Breast epithelium (tissue), 3 donors: ENCODE results near the gene PFKFB1.

Experiments
- CTCF ChIP-seq, 3 donors: fragments of 450-650 bp; IDR thresholded peaks; one replicate each; pipeline ENCODE4 v1.5.1; 2016 to 2017; ENCODE audit warnings: antibody characterized with exemption in 3 of 3, mild to moderate bottlenecking in 3 of 3, moderate library complexity in 3 of 3
- POLR2A ChIP-seq: fragments of 450-650 bp; IDR thresholded peaks from one replicate; pipeline ENCODE4 v1.6.1; 2016; ENCODE audit warnings: antibody characterized with exemption, mild to moderate bottlenecking, moderate library complexity

DNA sequence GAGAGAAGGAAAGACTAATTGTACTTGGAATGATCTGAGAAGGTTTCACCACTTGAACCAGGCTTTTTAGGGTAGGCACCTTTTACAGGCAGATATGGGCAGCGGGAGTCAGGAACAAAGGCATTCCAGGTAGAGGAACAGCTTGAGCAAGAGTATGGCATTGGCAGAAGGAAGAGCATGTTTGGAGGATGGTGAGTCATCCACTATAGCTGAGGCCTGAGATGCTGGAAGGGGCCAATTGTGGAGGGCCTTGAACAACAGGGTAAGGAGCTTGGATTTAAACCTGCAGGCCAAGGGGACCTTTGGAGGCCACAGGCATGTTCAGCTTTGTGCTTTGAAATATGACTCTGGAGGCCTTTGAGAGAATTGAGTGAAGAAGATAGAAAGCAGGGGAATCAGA, 32.2 kb downstream of the PFKFB1 start:
- TF ChIP-seq CTCF (IDR thresholded peaks at IDR 0.05) (no peak), POLR2A (no peak)
